H1 (cell line): ENCODE measurements around the gene THAP9. TPM values are rescaled to one million over a fixed set of nuclear protein-coding genes. Genes with fewer than 3 reads are reported as not detected.

Experiments
- BCL11A ChIP-seq, 2 experiments: IDR thresholded peaks; one replicate each; pipeline ENCODE4 v1.6.1; 2011; ENCODE audit warnings: low read depth in 2 of 2, low read length in 2 of 2, mild to moderate bottlenecking in 2 of 2
- CBX8 ChIP-seq: fragments of 300-800, 300-1000 bp; sonication (generic); IDR thresholded peaks from 2 replicates; pipeline ENCODE4 v1.7.1; 2016; ENCODE audit warnings: low read depth, low read length, borderline replicate concordance
- CHD2 ChIP-seq: IDR thresholded peaks from 2 replicates; pipeline ENCODE4 v1.6.1; 2012; ENCODE audit warnings: low read length, improper control_type of control experiment
- EGR1 ChIP-seq: IDR thresholded peaks from 2 replicates; pipeline ENCODE4 v1.6.1; 2011; ENCODE audit warnings: low read depth, low read length, borderline replicate concordance
- EP300 ChIP-seq, 2 experiments: IDR thresholded peaks; 1 replicate in 1 of 2; 2 replicates in 1 of 2; pipeline ENCODE4 v1.6.1; 2011 to 2012; ENCODE audit warnings: low read depth in 2 of 2, low read length in 2 of 2, mild to moderate bottlenecking in 2 of 2, borderline replicate concordance in 1 of 2, inconsistent platforms in 1 of 2, moderate library complexity in 1 of 2
- GTF2F1 ChIP-seq: IDR thresholded peaks from 2 replicates; pipeline ENCODE4 v1.6.1; 2012; ENCODE audit warnings: low read depth, low read length, improper control_type of control experiment, borderline replicate concordance
- JUND ChIP-seq: IDR thresholded peaks from 2 replicates; pipeline ENCODE4 v1.6.1; 2011; ENCODE audit warnings: mild to moderate bottlenecking, improper control_type of control experiment, low read length
- KDM5A ChIP-seq: fragments of 200-600 bp; IDR thresholded peaks from 2 replicates; pipeline ENCODE4 v1.7.1; 2012; ENCODE audit warnings: mild to moderate bottlenecking, low read length, inconsistent platforms, mixed read lengths
- NANOG ChIP-seq: IDR thresholded peaks from 2 replicates; pipeline ENCODE4 v1.6.1; 2011; ENCODE audit warnings: low read length, low read depth, mild to moderate bottlenecking, inconsistent platforms; ENCODE audit not compliant: insufficient read depth, poor library complexity, severe bottlenecking
- POLR2AphosphoS5 ChIP-seq: IDR thresholded peaks from 2 replicates; pipeline ENCODE4 v1.6.1; 2011; ENCODE audit warnings: low read depth, low read length
- RNF2 ChIP-seq: fragments of 200-900, 300-1000 bp; sonication (generic); IDR thresholded peaks from 2 replicates; pipeline ENCODE4 v1.7.1; 2016; ENCODE audit warnings: borderline replicate concordance, low read depth, mild to moderate bottlenecking, antibody characterized with exemption, low read length; ENCODE audit not compliant: poor library complexity, severe bottlenecking; ENCODE audit errors: missing control alignments
- SP4 ChIP-seq: IDR thresholded peaks from 2 replicates; pipeline ENCODE4 v1.6.1; 2012; ENCODE audit warnings: low read length, inconsistent platforms
- TAF7 ChIP-seq: optimal IDR thresholded peaks from 2 replicates; pipeline ENCODE3; 2011; ENCODE audit warnings: low read depth, mild to moderate bottlenecking, inconsistent platforms, low read length, moderate library complexity, borderline replicate concordance
- TCF12 ChIP-seq: IDR thresholded peaks from 2 replicates; pipeline ENCODE4 v1.6.1; 2011; ENCODE audit warnings: low read depth, mild to moderate bottlenecking, low read length
- polyA plus RNA-seq, 7 experiments: library from polyadenylated mRNA; depleted of rRNA in 3 of 7; stranded (reverse) in 5 of 7; unstranded in 2 of 7; fragments of >200 nt in 5 of 7; fragments of 200-250 nt in 2 of 7; gene quantifications; 1 replicate in 5 of 7; 2 replicates in 1 of 7; 4 replicates in 1 of 7; pipeline versions ENCODE4 v1.2.1 to v1.2.3, GENCODE V29; 2011 to 2013; ENCODE audit warnings: missing spikeins in 2 of 7, mixed read lengths in 2 of 7
- total RNA-seq: library from RNA; stranded (reverse); fragmentation: NEBNext Ultra II Directional; extraction: Animal tissue kit (Norgen Biotek cat#: 25700); gene quantifications from 2 replicates; pipeline ENCODE4 v1.2.1, GENCODE V29; 2021

THAP9 gene
- total and polyA plus RNA-seq, 2 of the 8 experiments (the other 6 are each of a cell fraction or from before 2014, with no cell fraction given) = 6.1 to 13.2 TPM

DNA sequence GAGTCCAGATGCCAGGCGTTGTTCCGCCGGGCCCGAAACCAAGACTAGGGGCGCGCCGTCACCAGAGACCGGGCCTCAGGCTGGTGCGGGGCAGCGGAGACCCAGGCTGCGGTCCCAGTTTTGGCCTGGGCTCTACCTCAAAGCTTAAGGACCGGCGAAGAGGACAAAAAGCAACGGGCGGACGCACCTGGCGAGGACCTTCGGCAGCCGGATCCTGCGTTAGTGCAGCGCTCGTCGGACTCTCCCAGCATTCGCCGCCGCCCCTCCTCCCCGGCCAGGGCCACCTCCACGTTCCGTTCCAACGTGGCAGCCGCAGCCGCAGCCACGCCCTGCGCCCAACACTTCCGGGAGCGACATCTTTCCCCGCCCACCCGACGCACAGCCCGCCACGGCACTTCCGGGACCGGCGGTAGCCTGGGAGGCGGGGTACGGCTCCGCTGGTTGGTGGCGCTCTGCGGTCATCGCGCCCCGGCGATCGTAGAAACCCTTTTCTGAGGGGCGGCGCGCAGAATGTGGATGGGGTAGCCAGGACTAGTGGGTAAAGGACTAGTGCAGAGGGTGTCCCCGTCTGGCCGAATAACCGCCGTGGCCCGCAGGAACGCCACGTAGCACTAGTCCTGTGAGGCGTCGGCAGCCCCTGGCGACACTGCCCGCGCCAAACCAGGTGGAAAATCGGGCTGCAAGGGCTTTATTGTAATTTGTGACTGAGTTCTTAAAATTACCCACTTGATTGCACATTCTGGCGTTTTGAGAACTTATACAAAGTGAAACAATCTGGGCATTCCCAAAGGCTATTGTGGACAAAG is 9.4 kb upstream of the THAP9 start, which contains the start of gene SEC31A (continued):
- no peak for TF ChIP-seq RNF2
- peak; percentile 86 for TF ChIP-seq TAF7
- TF ChIP-seq GTF2F1 = 0 out of 2 replicates have a peak, but pooled peaks have one; percentile 17
- no peak for TF ChIP-seq KDM5A
- no peak for TF ChIP-seq JUND
- TF ChIP-seq BCL11A (IDR thresholded peaks at IDR 0.05; ENCODE audit: low read depth in 2 of 2, low read length in 2 of 2) = no peak
- TF ChIP-seq NANOG = peak; percentile 17
- TF ChIP-seq CHD2 = peak; percentile 28; the same call in 1 of the 2 replicates
- no peak for TF ChIP-seq TCF12
- peak; percentile 88 for TF ChIP-seq POLR2AphosphoS5
- TF ChIP-seq EGR1 = peak; percentile 71
- TF ChIP-seq CBX8 = no peak
- TF ChIP-seq EP300 (IDR thresholded peaks at IDR 0.05; ENCODE audit: borderline replicate concordance in 1 of 2, low read depth in 2 of 2, low read length in 2 of 2) = 0 out of 3 replicates have a peak, but pooled peaks of 1 of the 2 experiments have one; percentile 62
- TF ChIP-seq SP4 = no peak
